Activated CD4-positive, CD25-positive, alpha-beta regulatory T cell treated with anti-CD3 and anti-CD28 coated beads, Interleukin-2, amount 50 U/mL, for 72 hours (primary cell): ENCODE measurements around the gene SARNP.

Experiments used
- DNase-seq: peaks from one replicate; pipeline ENCODE4 v3.0.0; 2021

The SARNP gene

GRCh38 chr12:55721601-55722213, 95.8 kb downstream of the SARNP start:
- no peak for DNase-seq

- no peak for DNase-seq
These were observed 96.6 kb downstream of the SARNP start for GRCh38 chr12:55720894-55721444.

- no peak for DNase-seq
These were observed 97.4 kb downstream of the SARNP start, which contains the start of gene RDH5 for GRCh38 chr12:55720071-55720564. Gene RDH5 (plus strand): TSS chr12:55720393. CDS start chr12:55721185, 792 bp downstream.

- DNase-seq, result no peak
These were observed 98.2 kb downstream of the SARNP start for GRCh38 chr12:55719371-55719770.

- DNase-seq, result no peak
These were observed 98.8 kb downstream of the SARNP start for GRCh38 chr12:55718624-55719275.

- DNase-seq, result no peak
These were observed 99.5 kb downstream of the SARNP start for GRCh38 chr12:55718015-55718414.

- no peak for DNase-seq
These were observed 100.2 kb downstream of the SARNP start for GRCh38 chr12:55717011-55718007.

GRCh38 chr12:55716582-55716957, 101.0 kb downstream of the SARNP start:
- no peak for DNase-seq

- peak; percentile 94 for DNase-seq
These were observed 101.5 kb downstream of the SARNP start, which contains the start of gene BLOC1S1 for GRCh38 chr12:55715833-55716581. Gene BLOC1S1 (plus strand): TSS chr12:55716046. CDS start chr12:55716052, 6 bp downstream.

GRCh38 chr12:55715169-55715764, 102.3 kb downstream of the SARNP start:
- DNase-seq, result no peak

- no peak for DNase-seq
These were observed 103.8 kb downstream of the SARNP start for GRCh38 chr12:55713721-55714120.

- no peak for DNase-seq
These were observed 104.7 kb downstream of the SARNP start for GRCh38 chr12:55712700-55713415.

- DNase-seq, result no peak
These were observed 105.6 kb downstream of the SARNP start for GRCh38 chr12:55711786-55712553.

- no peak for DNase-seq
These were observed 108.8 kb downstream of the SARNP start for GRCh38 chr12:55708695-55709233.

GRCh38 chr12:55707841-55708694, 109.5 kb downstream of the SARNP start, which contains the start of gene ITGA7:
Gene ITGA7 (minus strand): TSS chr12:55707904. CDS start chr12:55707682, 222 bp downstream.
- DNase-seq, result peak; percentile 57
